Measurements from ENCODE around the gene PLXNA2.

The PLXNA2 gene

DNA sequence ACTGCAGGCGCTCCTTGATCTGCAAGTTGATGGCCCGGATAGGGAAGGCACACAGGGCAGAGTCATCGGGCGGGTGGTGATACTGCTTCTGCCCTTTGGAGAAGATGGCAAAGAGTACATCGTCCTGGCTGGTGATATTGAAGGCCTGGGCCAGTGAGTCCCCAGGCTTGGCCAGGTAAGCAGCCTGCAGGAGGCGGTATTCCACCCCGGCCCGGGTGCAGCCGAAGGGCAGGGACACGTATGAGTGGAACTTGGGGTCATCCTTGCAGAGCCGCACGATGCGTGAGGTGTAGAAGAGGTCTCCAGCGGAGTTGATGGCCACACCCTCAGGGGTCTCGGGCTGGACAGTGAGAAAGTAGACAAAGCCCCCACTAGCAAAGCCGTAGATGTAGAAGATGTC is 27.4 kb downstream of the PLXNA2 start:
- TF ChIP-seq POLR2AphosphoS5 (IDR thresholded peaks at IDR 0.05; ENCODE audit: low read depth, low read length) (no peak), POLR2A (IDR thresholded peaks at IDR 0.05; ENCODE audit: low read depth, low read length) (no peak), TAF1 (IDR thresholded peaks at IDR 0.05; ENCODE audit: borderline replicate concordance, low read depth, low read length) (no peak)
- DNase-seq (ENCODE audit: insufficient read length) (no peak), FAIRE-seq (no peak)

DNA sequence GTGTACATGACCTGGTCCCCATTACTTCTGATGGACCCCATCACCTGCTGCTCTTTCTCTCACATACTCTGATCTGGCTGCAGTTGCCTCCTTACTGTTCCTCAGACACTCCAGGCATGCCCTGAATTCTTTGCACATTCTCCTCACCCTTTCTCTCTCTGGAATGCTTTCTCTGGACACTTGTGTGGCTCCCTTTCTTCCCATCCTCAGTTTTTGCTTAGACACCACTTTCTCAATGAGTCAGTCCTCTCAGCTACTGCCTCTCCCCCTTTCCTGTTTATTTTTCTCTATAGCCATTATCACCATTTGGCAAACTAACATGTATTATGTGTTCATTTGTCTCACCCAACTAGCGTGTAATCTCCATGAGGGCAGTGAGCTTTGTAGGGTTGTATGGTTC is 28.1 kb downstream of the PLXNA2 start:
- no peak for FAIRE-seq
- TF ChIP-seq TAF1 (IDR thresholded peaks at IDR 0.05; ENCODE audit: borderline replicate concordance, low read depth, low read length) = no peak
- TF ChIP-seq POLR2AphosphoS5 (IDR thresholded peaks at IDR 0.05; ENCODE audit: low read depth, low read length) = no peak
- TF ChIP-seq POLR2A (IDR thresholded peaks at IDR 0.05; ENCODE audit: low read depth, low read length) = no peak
- DNase-seq (ENCODE audit: insufficient read length) = no peak

DNA sequence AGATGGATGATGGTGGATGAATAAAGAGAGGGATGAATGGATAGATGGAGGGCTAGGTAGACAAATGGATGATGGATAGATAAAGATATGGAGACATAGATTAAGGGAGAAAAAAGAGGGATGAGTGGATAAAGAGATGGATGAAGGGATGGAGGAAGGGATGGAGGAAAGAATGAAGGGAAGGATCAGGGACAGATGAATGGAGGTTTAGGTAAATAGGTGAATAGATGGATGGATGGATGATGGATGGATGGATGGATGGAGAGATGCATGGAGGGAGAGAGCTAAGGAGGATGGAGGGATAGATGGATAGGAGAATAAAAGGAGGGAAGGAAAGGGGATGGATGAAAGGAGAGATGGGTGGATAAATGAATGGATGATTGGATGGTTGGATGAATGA is 28.8 kb downstream of the PLXNA2 start:
- no peak for TF ChIP-seq POLR2AphosphoS5 (IDR thresholded peaks at IDR 0.05; ENCODE audit: low read depth, low read length)
- TF ChIP-seq POLR2A (IDR thresholded peaks at IDR 0.05; ENCODE audit: low read depth, low read length) = no peak
- TF ChIP-seq TAF1 (IDR thresholded peaks at IDR 0.05; ENCODE audit: borderline replicate concordance, low read depth, low read length) = no peak
- FAIRE-seq (no peak), DNase-seq (ENCODE audit: insufficient read length) (no peak)

DNA sequence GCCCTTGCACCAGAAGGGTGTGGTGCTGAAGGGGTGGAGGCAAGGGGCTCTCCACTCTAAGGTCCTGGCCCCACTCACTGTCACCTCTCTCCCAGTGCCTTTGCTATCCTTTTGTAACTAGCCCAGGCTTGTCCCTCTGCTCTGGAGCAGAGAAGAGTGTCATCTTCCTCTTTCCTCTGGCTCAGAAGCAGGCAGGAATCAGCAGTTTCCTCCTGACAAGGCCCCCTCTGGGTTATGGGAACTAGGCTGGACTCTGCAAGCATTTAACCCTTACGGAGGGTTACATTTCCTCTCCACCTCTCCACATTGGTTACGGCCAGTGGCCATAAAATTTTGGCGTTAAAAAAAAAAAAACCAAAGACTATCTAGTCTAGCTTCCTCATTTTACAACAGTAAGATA is 30.4 kb downstream of the PLXNA2 start:
- FAIRE-seq (peak; percentile 5), DNase-seq (ENCODE audit: insufficient read length) (no peak)
- TF ChIP-seq POLR2AphosphoS5 (IDR thresholded peaks at IDR 0.05; ENCODE audit: low read depth, low read length) (no peak), TAF1 (IDR thresholded peaks at IDR 0.05; ENCODE audit: borderline replicate concordance, low read depth, low read length) (no peak), POLR2A (IDR thresholded peaks at IDR 0.05; ENCODE audit: low read depth, low read length) (no peak)

DNA sequence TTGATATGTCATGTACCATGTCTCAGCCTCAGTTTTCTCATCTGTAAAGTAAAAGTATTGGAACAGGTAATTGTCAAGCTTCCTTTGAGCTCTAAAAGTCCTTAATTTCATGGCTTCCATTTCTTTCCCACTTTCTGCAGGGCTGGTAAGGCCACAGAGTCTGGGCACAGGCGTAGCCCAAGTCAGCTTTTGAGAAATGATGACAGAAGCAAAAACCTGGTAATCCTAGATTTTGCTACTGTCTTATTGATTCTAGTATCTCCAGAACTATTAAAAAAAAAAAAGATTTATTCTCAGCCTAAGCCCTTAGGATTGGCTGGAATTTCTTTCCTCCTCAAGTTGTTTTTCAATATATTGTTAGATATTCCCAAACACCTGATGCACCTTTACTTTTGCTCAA is 31.3 kb downstream of the PLXNA2 start:
- DNase-seq (ENCODE audit: insufficient read length) (no peak), FAIRE-seq (no peak)
- TF ChIP-seq POLR2AphosphoS5 (IDR thresholded peaks at IDR 0.05; ENCODE audit: low read depth, low read length) = no peak
- no peak for TF ChIP-seq TAF1 (IDR thresholded peaks at IDR 0.05; ENCODE audit: borderline replicate concordance, low read depth, low read length)
- no peak for TF ChIP-seq POLR2A (IDR thresholded peaks at IDR 0.05; ENCODE audit: low read depth, low read length)

DNA sequence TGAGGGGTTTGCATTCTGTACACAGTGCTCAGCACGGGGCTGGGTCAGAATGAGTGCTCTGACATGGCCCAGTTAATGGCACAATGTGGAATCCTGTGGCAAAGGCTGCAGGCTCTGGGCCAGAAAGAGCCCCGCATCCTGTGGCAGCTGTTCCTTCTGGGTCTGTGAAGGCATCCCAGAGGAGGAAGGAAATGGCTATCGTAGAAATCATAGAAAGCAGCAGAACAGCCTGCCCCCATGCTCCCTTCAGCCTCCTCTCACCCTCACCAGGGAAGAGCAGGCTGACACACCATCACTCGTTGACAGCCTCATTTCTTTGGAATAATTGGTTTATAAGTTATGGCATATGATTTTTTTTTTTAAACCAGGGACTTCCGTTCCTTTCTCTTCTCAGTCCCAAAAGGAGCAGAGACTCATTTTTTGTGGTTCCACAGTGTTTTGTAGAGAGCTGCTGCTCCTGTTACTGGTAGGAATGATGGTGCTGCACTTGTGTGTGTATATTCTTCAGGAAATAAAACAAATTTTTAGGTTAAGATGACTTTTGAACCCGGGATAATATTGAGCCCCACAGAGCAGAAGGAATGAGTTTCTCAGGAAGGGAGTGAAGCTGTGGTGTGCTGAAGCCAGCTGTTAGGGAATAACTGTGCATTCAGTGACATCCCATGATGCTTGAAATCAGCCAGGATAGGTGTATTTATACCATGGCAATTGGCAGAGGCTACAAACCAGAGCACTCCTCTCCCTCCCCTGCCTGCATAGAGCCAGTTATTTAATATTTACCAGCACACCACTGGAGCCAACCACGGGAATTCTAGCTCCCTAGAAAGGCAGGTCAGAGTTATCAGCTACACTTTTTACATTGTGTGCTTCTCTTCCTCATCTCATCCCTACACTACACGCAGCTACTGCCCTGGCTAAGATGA is 32.0 kb downstream of the PLXNA2 start:
- DNase-seq (ENCODE audit: insufficient read length) (no peak), FAIRE-seq (no peak)
- TF ChIP-seq TAF1 (IDR thresholded peaks at IDR 0.05; ENCODE audit: borderline replicate concordance, low read depth, low read length) (no peak), POLR2A (IDR thresholded peaks at IDR 0.05; ENCODE audit: low read depth, low read length) (no peak), POLR2AphosphoS5 (IDR thresholded peaks at IDR 0.05; ENCODE audit: low read depth, low read length) (no peak)

DNA sequence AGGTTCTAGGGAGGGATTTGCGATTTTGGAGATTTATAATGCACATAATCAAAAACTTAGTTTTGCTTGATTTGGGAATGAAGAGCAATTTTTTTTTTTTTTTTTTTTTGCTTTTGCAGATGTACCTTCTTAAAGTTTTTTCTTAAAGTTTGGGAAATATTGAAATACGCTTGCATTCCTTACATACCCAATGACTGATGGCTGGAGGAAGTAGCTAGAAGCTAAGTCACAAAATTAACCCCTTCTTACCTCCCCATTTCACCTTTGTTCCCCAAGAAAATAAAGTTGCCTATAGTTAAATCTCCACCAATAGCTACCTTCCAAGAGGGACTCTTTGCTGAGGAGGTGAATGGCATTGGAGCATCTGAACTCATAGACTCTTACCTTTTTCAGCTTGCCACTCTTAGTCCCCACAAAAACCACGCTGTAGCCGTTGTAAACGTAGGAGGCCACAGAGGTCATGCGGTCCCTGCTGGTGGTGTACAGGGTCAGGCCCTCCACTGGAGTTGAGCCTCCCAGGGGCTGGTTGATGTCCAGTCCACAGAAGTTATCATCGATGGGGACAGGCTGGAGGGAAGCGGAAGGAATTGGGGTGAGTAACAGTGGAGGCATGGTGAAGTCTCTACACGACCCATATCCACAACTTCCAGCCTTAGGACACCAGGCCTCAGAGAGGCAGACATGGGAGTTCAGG is 34.1 kb downstream of the PLXNA2 start:
- DNase-seq (ENCODE audit: insufficient read length) (no peak), FAIRE-seq (no peak)
- TF ChIP-seq TAF1 (IDR thresholded peaks at IDR 0.05; ENCODE audit: borderline replicate concordance, low read depth, low read length) (no peak), POLR2A (IDR thresholded peaks at IDR 0.05; ENCODE audit: low read depth, low read length) (no peak), POLR2AphosphoS5 (IDR thresholded peaks at IDR 0.05; ENCODE audit: low read depth, low read length) (no peak)

DNA sequence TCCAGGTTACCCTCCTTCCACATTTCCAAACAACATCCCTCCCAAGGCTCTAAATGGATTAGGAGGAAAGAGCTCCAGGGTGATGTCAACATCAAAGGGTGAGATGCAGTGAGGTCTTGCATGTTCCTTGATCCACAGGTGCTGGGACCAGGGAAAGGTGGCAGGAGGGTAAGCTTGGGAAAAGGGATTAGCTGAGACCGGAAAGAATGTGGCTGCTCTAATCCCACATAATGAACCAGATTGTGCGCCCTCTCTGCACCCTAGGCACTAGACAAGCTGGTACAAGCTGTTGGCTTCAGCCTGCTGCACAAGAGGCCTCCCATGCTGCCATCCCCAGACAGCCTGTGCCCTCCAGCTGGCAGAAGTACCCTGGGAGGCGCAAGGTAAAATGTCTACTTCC is 34.9 kb downstream of the PLXNA2 start:
- TF ChIP-seq POLR2AphosphoS5 (IDR thresholded peaks at IDR 0.05; ENCODE audit: low read depth, low read length) (no peak), TAF1 (IDR thresholded peaks at IDR 0.05; ENCODE audit: borderline replicate concordance, low read depth, low read length) (no peak), POLR2A (IDR thresholded peaks at IDR 0.05; ENCODE audit: low read depth, low read length) (no peak)
- FAIRE-seq (no peak), DNase-seq (ENCODE audit: insufficient read length) (no peak)

DNA sequence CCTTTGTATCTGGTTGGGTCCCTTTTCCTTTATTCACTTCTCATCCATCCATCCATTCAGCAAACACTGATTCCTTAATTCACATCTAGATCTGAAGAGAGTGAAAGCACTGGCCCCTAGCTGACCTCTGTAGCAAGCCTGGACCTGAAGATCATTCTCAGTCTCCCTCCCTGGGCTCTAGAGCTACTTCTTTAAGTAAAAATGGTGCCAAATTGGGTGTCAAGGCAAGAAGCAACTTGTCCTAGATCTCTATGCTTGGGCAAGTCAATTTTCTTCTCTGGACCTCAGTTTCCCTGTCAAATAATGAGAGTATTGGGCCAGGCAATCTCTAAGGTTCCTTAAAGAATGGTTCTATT is 36.1 kb downstream of the PLXNA2 start:
- DNase-seq (ENCODE audit: insufficient read length) (no peak), FAIRE-seq (no peak)
- TF ChIP-seq POLR2AphosphoS5 (IDR thresholded peaks at IDR 0.05; ENCODE audit: low read depth, low read length) (no peak), POLR2A (IDR thresholded peaks at IDR 0.05; ENCODE audit: low read depth, low read length) (no peak), TAF1 (IDR thresholded peaks at IDR 0.05; ENCODE audit: borderline replicate concordance, low read depth, low read length) (no peak)

DNA sequence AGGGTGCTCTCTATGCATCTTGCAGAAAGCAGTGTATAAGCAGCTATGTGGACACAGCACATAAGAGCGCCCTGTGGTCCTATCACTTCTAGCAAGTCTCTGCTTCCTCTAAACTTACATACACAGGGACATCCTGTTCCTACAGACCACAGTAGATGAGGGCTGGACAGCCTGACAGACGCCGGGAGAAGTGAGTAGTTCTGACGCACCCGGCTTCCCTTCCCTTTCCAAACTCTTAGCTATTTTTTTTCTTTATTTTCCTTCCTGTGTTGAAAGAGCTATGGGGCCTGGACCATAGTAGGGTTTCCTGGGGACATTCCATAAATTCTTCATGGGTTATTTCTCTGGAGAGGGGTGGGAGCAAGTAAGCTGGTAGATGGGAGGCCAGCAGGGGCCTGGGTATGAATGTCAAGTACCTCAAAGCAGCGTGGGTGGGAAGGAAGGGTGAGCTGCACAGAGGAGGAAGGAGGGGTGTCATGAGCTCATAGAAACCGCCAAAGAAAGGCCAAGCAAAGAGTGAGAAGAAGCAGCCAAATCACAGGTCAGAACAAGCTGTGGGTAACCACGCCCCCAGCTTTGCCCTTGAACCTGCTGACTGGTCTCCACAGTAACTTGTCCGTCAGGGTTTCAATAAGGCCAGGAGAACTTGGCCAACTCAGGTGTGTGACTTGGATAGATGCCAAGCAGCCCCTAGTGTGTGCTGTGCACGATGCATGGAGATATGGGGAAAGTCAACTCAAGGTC is 36.6 kb downstream of the PLXNA2 start:
- DNase-seq (ENCODE audit: insufficient read length) = no peak
- FAIRE-seq = peak; percentile 57
- TF ChIP-seq POLR2A (IDR thresholded peaks at IDR 0.05; ENCODE audit: low read depth, low read length) (no peak), TAF1 (IDR thresholded peaks at IDR 0.05; ENCODE audit: borderline replicate concordance, low read depth, low read length) (no peak), POLR2AphosphoS5 (IDR thresholded peaks at IDR 0.05; ENCODE audit: low read depth, low read length) (no peak)

DNA sequence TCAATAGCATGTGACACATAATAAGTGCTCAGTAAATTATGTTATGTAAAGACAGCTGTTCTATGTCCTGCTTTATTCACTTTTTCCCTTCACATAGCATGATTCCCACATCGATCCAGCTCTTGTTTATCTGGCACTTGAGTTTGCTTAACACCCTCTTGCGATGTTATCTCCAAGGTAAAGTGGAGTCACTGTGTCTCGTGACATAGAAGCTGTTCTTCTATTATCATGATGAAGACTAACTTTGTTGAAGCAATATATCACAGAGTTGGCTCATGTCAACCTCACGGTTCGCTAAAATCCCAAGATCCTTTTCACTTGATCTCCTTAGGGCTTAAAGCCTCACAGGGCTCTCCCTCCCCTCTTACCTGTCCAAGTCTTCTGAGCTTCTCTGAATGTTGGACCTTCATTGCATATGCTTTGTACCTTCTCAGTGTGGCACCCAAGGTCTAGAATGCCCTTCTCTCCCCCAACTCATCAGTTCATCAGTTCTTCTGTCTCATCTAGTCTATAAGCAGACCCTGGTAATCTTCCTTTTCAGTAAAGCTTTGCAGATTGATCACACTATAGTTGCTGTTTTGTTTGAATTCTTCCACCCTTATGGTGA is 38.0 kb downstream of the PLXNA2 start:
- TF ChIP-seq POLR2AphosphoS5 (IDR thresholded peaks at IDR 0.05; ENCODE audit: low read depth, low read length) (no peak), POLR2A (IDR thresholded peaks at IDR 0.05; ENCODE audit: low read depth, low read length) (no peak), TAF1 (IDR thresholded peaks at IDR 0.05; ENCODE audit: borderline replicate concordance, low read depth, low read length) (no peak)
- no peak for DNase-seq (ENCODE audit: insufficient read length)
- FAIRE-seq = no peak

Measured in GM12892 (cell line).